ENCODE data around the gene SLC25A28.

The SLC25A28 gene

DNA sequence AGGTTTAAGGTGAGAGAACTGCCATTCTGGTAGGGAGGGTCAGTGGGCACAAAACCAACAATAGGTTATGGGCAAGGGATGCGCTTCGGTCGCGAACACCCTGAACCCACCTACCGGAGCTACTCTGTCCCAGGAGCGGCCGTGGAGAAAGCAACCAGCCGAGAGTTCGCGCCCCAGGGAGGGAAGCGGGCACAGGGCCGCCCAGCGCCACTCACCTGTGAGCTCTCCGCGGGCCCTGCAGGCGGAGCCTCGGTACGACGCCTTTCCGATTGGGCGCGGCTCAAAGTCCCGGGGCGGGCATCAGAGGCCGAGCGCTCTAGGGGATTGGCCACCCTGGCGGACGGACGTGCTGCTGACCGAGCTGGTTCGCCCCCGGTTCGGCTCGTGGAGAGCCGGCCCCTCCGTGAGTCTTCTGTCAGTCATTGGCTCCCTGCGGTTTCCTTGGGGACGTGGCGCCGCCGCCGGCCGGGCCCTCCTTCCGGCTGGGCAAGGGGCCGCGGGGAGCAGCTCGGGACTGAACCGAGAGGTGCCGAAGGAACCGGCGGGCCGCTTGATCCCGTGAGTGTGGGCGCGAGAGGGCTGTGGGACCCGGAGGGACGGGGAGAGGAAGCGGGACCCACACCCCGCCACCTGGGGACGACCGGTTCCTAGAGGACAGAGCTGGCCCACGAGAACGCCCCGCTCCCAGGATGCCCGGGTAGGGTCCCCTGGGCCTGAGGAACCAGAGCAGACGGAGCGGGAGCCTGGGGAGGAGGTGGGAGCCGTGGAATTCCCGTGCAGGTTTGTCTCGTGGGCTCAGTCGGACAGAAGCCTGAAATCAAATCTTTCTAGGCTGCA is 39.0 kb upstream of the SLC25A28 start, which contains the start of gene ENTPD7:
ENTPD7 (plus strand) TSS at position 479 of the 837 bp plus-strand sequence. CDS start 448 bp downstream, outside the sequence.
- TF ChIP-seq, protein P1, sequence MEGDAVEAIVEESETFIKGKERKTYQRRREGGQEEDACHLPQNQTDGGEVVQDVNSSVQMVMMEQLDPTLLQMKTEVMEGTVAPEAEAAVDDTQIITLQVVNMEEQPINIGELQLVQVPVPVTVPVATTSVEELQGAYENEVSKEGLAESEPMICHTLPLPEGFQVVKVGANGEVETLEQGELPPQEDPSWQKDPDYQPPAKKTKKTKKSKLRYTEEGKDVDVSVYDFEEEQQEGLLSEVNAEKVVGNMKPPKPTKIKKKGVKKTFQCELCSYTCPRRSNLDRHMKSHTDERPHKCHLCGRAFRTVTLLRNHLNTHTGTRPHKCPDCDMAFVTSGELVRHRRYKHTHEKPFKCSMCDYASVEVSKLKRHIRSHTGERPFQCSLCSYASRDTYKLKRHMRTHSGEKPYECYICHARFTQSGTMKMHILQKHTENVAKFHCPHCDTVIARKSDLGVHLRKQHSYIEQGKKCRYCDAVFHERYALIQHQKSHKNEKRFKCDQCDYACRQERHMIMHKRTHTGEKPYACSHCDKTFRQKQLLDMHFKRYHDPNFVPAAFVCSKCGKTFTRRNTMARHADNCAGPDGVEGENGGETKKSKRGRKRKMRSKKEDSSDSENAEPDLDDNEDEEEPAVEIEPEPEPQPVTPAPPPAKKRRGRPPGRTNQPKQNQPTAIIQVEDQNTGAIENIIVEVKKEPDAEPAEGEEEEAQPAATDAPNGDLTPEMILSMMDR (IDR thresholded peaks at IDR 0.05; ENCODE audit: insufficient read depth, low read depth, low read length, missing control alignments): no peak
- DNase-seq (ENCODE audit: low read depth): peak; percentile 97
- H3K4me3 ChIP-seq (ENCODE audit: low read depth, low read length): peak within 1 kb of the TSS; percentile 92

DNA sequence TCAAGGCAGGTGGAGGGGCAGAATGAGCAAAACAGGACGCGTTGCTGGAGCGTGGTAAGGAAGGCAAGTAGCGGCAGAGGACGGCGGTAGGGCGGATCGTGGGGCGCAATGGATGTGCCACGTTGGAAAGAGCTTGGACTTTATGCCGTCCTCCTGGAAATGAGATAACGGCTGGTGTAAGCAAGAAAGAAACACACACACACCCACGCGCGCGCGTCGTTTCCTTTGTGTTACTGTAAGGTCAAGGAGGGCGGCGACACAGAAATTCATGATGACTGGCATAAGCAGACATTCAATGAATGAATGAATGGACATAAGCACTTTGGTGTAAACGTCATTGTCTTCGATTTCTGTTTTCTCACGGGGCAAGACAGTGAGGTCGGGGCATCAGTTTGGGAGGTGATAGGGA is 38.4 kb upstream of the SLC25A28 start:
- H3K4me3 ChIP-seq (ENCODE audit: low read depth, low read length): peak overlapping the region; percentile 92
- TF ChIP-seq, protein P1 (IDR thresholded peaks at IDR 0.05; ENCODE audit: insufficient read depth, low read depth, low read length, missing control alignments): no peak
- peak; percentile 38 for DNase-seq (ENCODE audit: low read depth)

DNA sequence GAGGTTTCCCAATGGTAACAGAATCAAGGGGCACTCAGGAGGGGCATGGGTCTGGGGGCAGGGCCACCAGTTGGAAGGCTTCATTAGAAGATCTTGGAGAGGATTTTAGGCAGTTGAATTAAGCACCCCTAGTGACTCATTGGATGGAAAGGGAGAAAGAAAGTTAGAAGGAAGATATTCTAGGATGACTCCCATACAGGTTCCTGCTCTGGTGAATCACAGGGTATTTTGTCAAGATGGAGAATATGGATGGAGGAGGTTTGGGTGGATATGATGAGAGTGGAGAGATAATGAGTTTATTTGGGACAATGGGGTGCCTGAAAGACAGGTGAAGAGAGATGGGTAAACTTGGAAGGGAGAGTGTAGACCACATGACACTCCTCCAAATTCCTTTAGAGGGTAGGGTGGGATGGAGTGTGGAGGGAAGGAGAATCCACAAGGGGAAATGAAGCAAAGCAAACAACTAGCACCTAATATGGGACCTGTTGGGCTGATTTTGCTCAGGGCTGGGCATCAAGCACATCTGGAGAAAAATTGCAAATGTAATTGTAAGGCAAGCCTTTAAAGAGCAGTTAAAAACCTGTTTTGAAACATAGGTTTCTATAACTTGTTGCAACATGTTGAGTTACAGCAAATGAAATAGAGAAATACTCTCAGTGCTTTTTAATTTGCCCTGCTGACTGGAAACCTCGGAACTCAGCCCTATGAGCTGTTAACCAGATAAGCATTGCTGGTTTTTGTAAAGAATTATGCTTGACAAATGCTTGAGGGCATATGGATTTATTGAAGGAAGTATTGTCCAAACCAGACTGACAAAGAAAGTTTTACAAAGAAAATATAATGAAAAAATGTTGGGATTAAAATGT is 36.2 kb upstream of the SLC25A28 start:
- DNase-seq (ENCODE audit: low read depth): no peak
- TF ChIP-seq, protein P1 (IDR thresholded peaks at IDR 0.05; ENCODE audit: insufficient read depth, low read depth, low read length, missing control alignments): no peak

DNA sequence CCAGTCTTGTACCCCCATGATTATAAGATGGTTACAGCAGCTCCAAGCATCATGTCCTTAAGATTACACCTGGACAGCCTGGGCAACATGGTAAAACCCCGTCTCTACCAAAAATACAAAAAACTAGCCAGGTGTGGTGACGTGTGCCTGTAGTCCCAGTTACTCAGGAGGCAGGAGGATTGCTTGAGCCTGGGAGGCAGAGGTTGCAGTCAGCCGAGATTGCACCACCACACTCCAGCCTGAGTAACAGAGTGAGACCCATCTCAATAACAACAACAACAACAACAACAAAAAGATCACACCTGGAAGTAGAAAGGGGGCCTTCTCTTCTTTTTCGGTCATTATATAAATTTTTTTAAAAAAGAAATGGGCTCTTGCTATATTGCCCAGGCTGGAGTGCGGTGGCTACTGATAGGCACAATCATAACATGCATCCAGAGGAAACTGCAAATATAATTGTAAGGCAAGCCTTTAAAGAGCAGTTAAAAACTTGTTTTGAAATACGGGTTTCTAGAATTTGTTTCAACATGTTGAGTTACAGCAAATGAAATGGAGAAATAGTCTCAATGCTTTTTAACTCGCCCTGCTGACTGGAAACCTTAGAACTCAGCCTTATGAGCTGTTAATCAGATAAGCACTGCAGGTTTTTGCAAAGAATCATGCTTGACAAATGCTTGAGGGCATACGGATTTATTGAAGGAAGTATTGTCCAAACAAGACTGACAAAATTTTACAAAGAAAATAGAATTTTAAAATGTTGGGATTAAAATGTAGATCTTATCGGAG is 34.3 kb upstream of the SLC25A28 start:
- TF ChIP-seq, protein P1 (IDR thresholded peaks at IDR 0.05; ENCODE audit: insufficient read depth, low read depth, low read length, missing control alignments): no peak
- DNase-seq (ENCODE audit: low read depth): no peak
- no peak overlapping the region for H3K4me3 ChIP-seq (ENCODE audit: low read depth, low read length)

More for the DNA sequence above, 36.2 kb upstream of the SLC25A28 start:
- no peak overlapping the region for H3K4me3 ChIP-seq (ENCODE audit: low read depth, low read length)

DNA sequence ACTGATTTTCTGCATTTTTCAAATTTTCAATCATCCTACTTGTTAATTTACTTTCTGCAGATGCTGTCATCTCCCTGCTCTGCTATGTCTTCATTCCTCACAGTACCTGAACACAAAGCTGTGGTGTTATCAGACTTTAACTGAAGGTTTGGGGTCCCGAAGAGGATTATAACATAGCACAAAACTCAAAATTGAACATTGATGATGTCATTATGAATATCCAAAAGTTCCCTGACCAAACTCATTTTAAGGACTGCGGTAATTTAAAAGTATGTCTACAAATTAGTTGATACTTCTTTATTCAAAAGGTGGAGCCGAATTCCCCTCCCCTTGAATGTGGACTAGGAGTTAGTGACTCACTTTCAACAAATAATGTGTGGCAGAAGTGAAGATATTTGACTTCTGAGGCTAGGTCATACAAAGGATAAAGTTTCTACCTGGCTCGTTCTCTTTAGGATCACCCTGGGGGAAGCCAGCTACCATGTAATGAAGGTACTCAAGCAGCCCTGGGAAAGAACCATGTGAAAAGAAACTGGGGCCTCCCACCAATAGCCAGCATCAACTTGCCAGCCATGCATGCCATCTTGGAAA is 32.7 kb upstream of the SLC25A28 start:
- no peak overlapping the region for H3K4me3 ChIP-seq (ENCODE audit: low read depth, low read length)
- TF ChIP-seq, protein P1 (IDR thresholded peaks at IDR 0.05; ENCODE audit: insufficient read depth, low read depth, low read length, missing control alignments): no peak
- no peak for DNase-seq (ENCODE audit: low read depth)

DNA sequence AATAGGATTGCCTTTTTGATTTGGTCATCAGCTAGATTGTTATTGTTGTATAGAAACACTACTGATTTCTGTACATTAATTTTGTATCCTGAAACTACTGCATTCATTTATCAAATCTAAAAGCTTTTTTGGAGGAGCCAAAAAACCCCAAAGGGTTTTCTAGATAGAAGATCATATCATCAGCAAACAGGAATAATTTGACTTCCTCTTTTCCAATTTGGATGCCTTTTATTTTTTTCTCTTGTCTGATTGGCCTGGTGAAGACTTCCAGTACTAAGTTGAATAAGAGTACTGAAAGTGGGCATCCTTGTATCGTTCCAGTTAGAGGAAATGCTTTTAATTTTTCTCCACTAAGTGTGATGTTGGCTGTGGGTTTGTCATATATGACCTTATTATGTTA is 28.5 kb upstream of the SLC25A28 start:
- no peak for DNase-seq (ENCODE audit: low read depth)
- H3K4me3 ChIP-seq (ENCODE audit: low read depth, low read length): no peak overlapping the region
- TF ChIP-seq, protein P1 (IDR thresholded peaks at IDR 0.05; ENCODE audit: insufficient read depth, low read depth, low read length, missing control alignments): no peak

Measured in GM12865 (cell line).